OCI-LY7 (cell line): ENCODE results near the gene WDR26. TPM values are rescaled to one million over a fixed set of nuclear protein-coding genes. Genes with fewer than 3 reads are reported as not detected.

Experiments
- BruUV-seq: library from RNA; stranded (reverse); fragments of 400-500 nt; replicated peaks from 2 replicates; lab custom pipeline; 2021; lab: Mats Ljungman, UMichigan
- CTCF ChIA-PET: fragments of 300-600 bp; sonication (Branson Sonifier 250); formaldehyde crosslinking; loops from one replicate; lab custom pipeline; 2022; ENCODE audit warnings: antibody characterized with exemption; ENCODE audit not compliant: unreplicated experiment; lab: Charles Lee
- POLR2A ChIA-PET: fragments of 300-600 bp; sonication (Branson Sonifier 250); formaldehyde crosslinking; loops from one replicate; lab custom pipeline; 2022; ENCODE audit warnings: antibody characterized with exemption; lab: Charles Lee
- DNase-seq: peaks from one replicate; pipeline ENCODE4 v3.0.0-alpha.2; 2015; ENCODE audit warnings: low spot score
- H2AFZ ChIP-seq: fragments of 200-600 bp; sonication (generic), shearing (Covaris generic); 2 replicates; pipeline ENCODE4 v1.6.1; 2014; ENCODE audit warnings: mild to moderate bottlenecking, antibody characterized with exemption, low read length, moderate library complexity
- H3K27ac ChIP-seq: fragments of 200-600 bp; sonication (generic); 2 replicates; pipeline ENCODE4 v1.5.1; 2014; ENCODE audit warnings: mixed run types, low read depth, mild to moderate bottlenecking, moderate library complexity, low read length, inconsistent platforms; ENCODE audit not compliant: poor library complexity, severe bottlenecking
- H3K36me3 ChIP-seq: fragments of 200-600 bp; sonication (generic); 2 replicates; pipeline ENCODE4 v1.6.1; 2014; ENCODE audit warnings: mild to moderate bottlenecking, antibody characterized with exemption, low read length, moderate library complexity, mixed read lengths; ENCODE audit not compliant: insufficient read depth
- H3K4me1 ChIP-seq: fragments of 200-600 bp; sonication (generic); 2 replicates; pipeline ENCODE4 v1.5.1; 2014; ENCODE audit warnings: mild to moderate bottlenecking, low read length; ENCODE audit not compliant: insufficient read depth, poor library complexity, severe bottlenecking
- H3K4me2 ChIP-seq: fragments of 200-600 bp; sonication (generic); 2 replicates; pipeline ENCODE4 v1.6.1; 2014; ENCODE audit warnings: mild to moderate bottlenecking, low read length
- H3K4me3 ChIP-seq: fragments of 200-600 bp; sonication (generic); 2 replicates; pipeline ENCODE4 v1.5.1; 2014; ENCODE audit warnings: mild to moderate bottlenecking, low read depth, low read length; ENCODE audit not compliant: poor library complexity, severe bottlenecking
- H3K79me2 ChIP-seq: fragments of 200-600 bp; sonication (generic); 2 replicates; pipeline ENCODE4 v1.6.1; 2016; ENCODE audit warnings: low read depth, mild to moderate bottlenecking, low read length, moderate library complexity, mixed read lengths; ENCODE audit not compliant: insufficient read depth
- H3K9me2 ChIP-seq: fragments of 200-600 bp; sonication (generic); 2 replicates; pipeline ENCODE4 v1.6.1; 2016; ENCODE audit warnings: mild to moderate bottlenecking, low read length, mixed read lengths; ENCODE audit not compliant: insufficient read depth
- H3K9me3 ChIP-seq: fragments of 200-600 bp; sonication (generic); 2 replicates; pipeline ENCODE4 v1.6.1; 2014; ENCODE audit warnings: mild to moderate bottlenecking, mixed run types, low read length, mixed read lengths
- H4K20me1 ChIP-seq: fragments of 200-600 bp; sonication (generic); 2 replicates; pipeline ENCODE4 v1.6.1; 2014; ENCODE audit warnings: mild to moderate bottlenecking, antibody characterized with exemption, low read length, moderate library complexity, mixed read lengths; ENCODE audit not compliant: insufficient read depth
- CTCF ChIP-seq: fragments of 200-600 bp; sonication (generic); conservative IDR thresholded peaks from 2 replicates; pipeline ENCODE4 v1.5.1; 2014; ENCODE audit warnings: mild to moderate bottlenecking, antibody characterized with exemption, low read length, moderate library complexity, mixed read lengths
- EZH2phosphoT487 ChIP-seq: fragments of 200-600 bp; sonication (generic); IDR thresholded peaks from 2 replicates; pipeline ENCODE4 v1.6.1; 2018; ENCODE audit warnings: low read depth, borderline replicate concordance, mild to moderate bottlenecking, mixed run types, antibody characterized with exemption, low read length, moderate library complexity, mixed read lengths
- intact Hi-C: fragments of 100-400 bp; cut with micrococcal nuclease; formaldehyde crosslinking; loops from one replicate; pipeline ENCODE4 v1.10.0; 2022; ENCODE audit not compliant: unreplicated experiment
- total RNA-seq, 2 experiments: library from RNA; depleted of rRNA in 1 of 2; stranded (reverse); fragments of >200 nt in 1 of 2; shearing (Covaris generic) in 1 of 2; gene quantifications; 2 replicates each; pipeline ENCODE4 v1.2.3, GENCODE V29; 2014 to 2022

The WDR26 gene
- total RNA-seq, 2 experiments from 2014 or later = 32.0 to 77.5 TPM

- intact Hi-C loops = no loop called here
Observed at GRCh38 chr1:224387943-224388342, 46.7 kb downstream of the WDR26 start.

GRCh38 chr1:224387302-224387912 is 47.2 kb downstream of the WDR26 start:
- no peak overlapping the region for H3K4me2 ChIP-seq
- H4K20me1 ChIP-seq = no peaks in the 10 kb centered on the region
- POLR2A ChIA-PET = interaction anchor here (1.0 to 1.6 kb wide), 4 partner anchors 12 to 45 kb away, joined by 3 to 6 read pairs (median 3); no protein-coding TSS in a partner anchor
- TF ChIP-seq EZH2phosphoT487 (no peak), CTCF (no peak)
- H3K27ac ChIP-seq = no peak overlapping the region
- intact Hi-C loops = no loop called here
- CTCF ChIA-PET = no interaction called here
- no peaks in the 10 kb centered on the region for H3K79me2 ChIP-seq
- H3K9me2 ChIP-seq = no peaks in the 10 kb centered on the region
- H3K4me3 ChIP-seq = no peak overlapping the region
- DNase-seq = no peak
- no TSS peak for BruUV-seq
- peaks cover 70% of the 10 kb centered on the region for H3K36me3 ChIP-seq
- H3K4me1 ChIP-seq = no peaks in the 10 kb centered on the region
- no peaks in the 10 kb centered on the region for H3K9me3 ChIP-seq
- H2AFZ ChIP-seq = no peak overlapping the region

More at GRCh38 chr1:224387943-224388342, 46.7 kb downstream of the WDR26 start:
- DNase-seq = no peak
- H3K9me3 ChIP-seq = no peaks in the 10 kb centered on the region
- no peak overlapping the region for H3K4me3 ChIP-seq
- H3K4me2 ChIP-seq = no peak overlapping the region
- no peak overlapping the region for H2AFZ ChIP-seq
- no peaks in the 10 kb centered on the region for H3K4me1 ChIP-seq
- H3K9me2 ChIP-seq = no peaks in the 10 kb centered on the region
- H3K36me3 ChIP-seq = peaks cover 75% of the 10 kb centered on the region
- no peak overlapping the region for H3K27ac ChIP-seq
- H4K20me1 ChIP-seq = no peaks in the 10 kb centered on the region
- CTCF ChIA-PET = no interaction called here
- H3K79me2 ChIP-seq = no peaks in the 10 kb centered on the region
- POLR2A ChIA-PET = interaction anchor here (1.0 to 1.6 kb wide), 3 partner anchors 16 to 44 kb away, joined by 3 to 6 read pairs (median 3); no protein-coding TSS in a partner anchor
- no peak for TF ChIP-seq CTCF
- no peak for TF ChIP-seq EZH2phosphoT487
- no TSS peak for BruUV-seq

GRCh38 chr1:224383218-224383617 is 51.4 kb downstream of the WDR26 start:
- no peaks in the 10 kb centered on the region for H3K9me3 ChIP-seq
- ChIA-PET CTCF (no interaction called here), POLR2A (interaction anchor here (0.6 to 1.7 kb wide), 6 partner anchors 11 to 1286 kb away, joined by 3 to 5 read pairs (median 4); no protein-coding TSS in a partner anchor)
- no peaks in the 10 kb centered on the region for H3K79me2 ChIP-seq
- H3K27ac ChIP-seq = no peak overlapping the region
- DNase-seq = no peak
- intact Hi-C loops = no loop called here
- TF ChIP-seq CTCF (no peak), EZH2phosphoT487 (no peak)
- H3K4me2 ChIP-seq = no peak overlapping the region
- BruUV-seq = no TSS peak
- H3K4me1 ChIP-seq = peaks cover 11% of the 10 kb centered on the region
- H3K36me3 ChIP-seq = peaks cover 40% of the 10 kb centered on the region
- no peaks in the 10 kb centered on the region for H4K20me1 ChIP-seq
- no peak overlapping the region for H3K4me3 ChIP-seq
- H2AFZ ChIP-seq = no peak overlapping the region
- no peaks in the 10 kb centered on the region for H3K9me2 ChIP-seq
